SK-N-SH (cell line): ENCODE measurements around the gene TPP1. TPM values are rescaled to one million over a fixed set of nuclear protein-coding genes. Genes with fewer than 3 reads are reported as not detected.

Experiments
- CTCF ChIA-PET: fragments of 300-600, 350-600 bp; formaldehyde crosslinking; extraction: SDS; loops from one replicate; lab custom pipeline; 2021; lab: Yijun Ruan, JAX
- POLR2A ChIA-PET: fragments of 350-600 bp; sonication (Branson Sonifier 250); formaldehyde crosslinking; extraction: SDS; loops from one replicate; lab custom pipeline; 2020; ENCODE audit warnings: antibody characterized with exemption, inconsistent platforms; lab: Yijun Ruan, JAX
- DNase-seq: peaks from one replicate; pipeline ENCODE4 v3.0.0; 2012
- H2AFZ ChIP-seq: fragments of 200-600 bp; sonication (generic); 2 replicates; pipeline ENCODE4 v1.8.1; 2016; ENCODE audit warnings: antibody characterized with exemption, mild to moderate bottlenecking, low read depth
- H3F3A ChIP-seq: fragments of 200-600 bp; sonication (generic); replicated peaks from 2 replicates; pipeline ENCODE3; 2016; ENCODE audit warnings: antibody characterized with exemption, mild to moderate bottlenecking; ENCODE audit not compliant: insufficient read depth
- H3K27ac ChIP-seq, 2 experiments: fragments of 200-500 bp in 1 of 2; fragments of 200-600 bp in 1 of 2; sonication (Bioruptor generic) in 1 of 2; sonication (generic), shearing (Covaris generic) in 1 of 2; 2 replicates each; pipeline versions ENCODE4 v1.5.1 to v1.6.1; 2014 to 2016; ENCODE audit warnings: low read depth in 2 of 2, inconsistent platforms in 1 of 2, low read length in 1 of 2, mild to moderate bottlenecking in 1 of 2, mixed read lengths in 1 of 2
- H3K27me3 ChIP-seq: fragments of 200-600 bp; sonication (generic), shearing (Covaris generic); 2 replicates; pipeline ENCODE4 v1.6.1; 2016; ENCODE audit warnings: mixed run types; ENCODE audit not compliant: insufficient read depth
- H3K36me3 ChIP-seq, 2 experiments: fragments of 200-500 bp in 1 of 2; fragments of 200-600 bp in 1 of 2; sonication (Bioruptor generic) in 1 of 2; sonication (generic) in 1 of 2; replicated peaks in 1 of 2; 2 replicates each; pipeline versions ENCODE3 to v1.5.1; 2014 to 2016; ENCODE audit warnings: low read length in 1 of 2, mild to moderate bottlenecking in 1 of 2; ENCODE audit not compliant: insufficient read depth in 2 of 2, control insufficient read depth in 1 of 2
- H3K4me1 ChIP-seq, 2 experiments: fragments of 200-500 bp in 1 of 2; fragments of 200-600 bp in 1 of 2; sonication (Bioruptor generic) in 1 of 2; sonication (generic), shearing (Covaris generic) in 1 of 2; 2 replicates each; pipeline versions ENCODE4 v1.5.1 to v1.6.1; 2014 to 2016; ENCODE audit warnings: low read depth in 1 of 2, low read length in 1 of 2, mixed run types in 1 of 2; ENCODE audit not compliant: insufficient read depth in 2 of 2, control insufficient read depth in 1 of 2
- H3K4me2 ChIP-seq: fragments of 200-600 bp; sonication (generic), shearing (Covaris generic); 2 replicates; pipeline ENCODE4 v1.6.1; 2017; ENCODE audit warnings: mixed run types
- H3K4me3 ChIP-seq, 2 experiments: fragments of 200-500 bp in 1 of 2; fragments of 200-600 bp in 1 of 2; sonication (Bioruptor generic) in 1 of 2; sonication (generic), shearing (Covaris generic) in 1 of 2; 2 replicates each; pipeline versions ENCODE4 v1.5.1 to v1.8.1; 2014 to 2016; ENCODE audit warnings: low read depth in 2 of 2, inconsistent platforms in 1 of 2, low read length in 1 of 2, mild to moderate bottlenecking in 1 of 2, mixed read lengths in 1 of 2, moderate library complexity in 1 of 2
- H3K79me2 ChIP-seq: fragments of 200-600 bp; sonication (generic); 2 replicates; pipeline ENCODE4 v1.8.1; 2017; ENCODE audit warnings: mild to moderate bottlenecking; ENCODE audit not compliant: insufficient read depth
- H3K9ac ChIP-seq: fragments of 200-600 bp; sonication (generic); 2 replicates; pipeline ENCODE4 v1.6.1; 2017; ENCODE audit warnings: mixed run types
- H3K9me2 ChIP-seq: fragments of 200-600 bp; sonication (generic); 2 replicates; pipeline ENCODE4 v1.6.1; 2017; ENCODE audit warnings: mixed run types
- H3K9me3 ChIP-seq: fragments of 200-600 bp; sonication (generic); 2 replicates; pipeline ENCODE4 v1.6.1; 2017; ENCODE audit warnings: mixed run types, mild to moderate bottlenecking, moderate library complexity
- H4K20me1 ChIP-seq: fragments of 200-600 bp; sonication (generic); 2 replicates; pipeline ENCODE4 v1.6.1; 2017; ENCODE audit warnings: mild to moderate bottlenecking, mixed run types; ENCODE audit not compliant: insufficient read depth
- ELF1 ChIP-seq: IDR thresholded peaks from 2 replicates; pipeline ENCODE4 v1.4.0; 2012
- FOSL2 ChIP-seq: IDR thresholded peaks from 2 replicates; pipeline ENCODE4 v1.4.0; 2012; ENCODE audit warnings: low read depth, mild to moderate bottlenecking, moderate library complexity, borderline replicate concordance
- FOXJ3 ChIP-seq: sonication (generic); formaldehyde crosslinking; IDR thresholded peaks from 2 replicates; pipeline ENCODE4 v1.5.1; 2020; ENCODE audit warnings: mild to moderate bottlenecking, missing genetic modification reagents
- GABPA ChIP-seq: IDR thresholded peaks from 2 replicates; pipeline ENCODE4 v1.4.0; 2012; ENCODE audit warnings: low read depth, mild to moderate bottlenecking
- MEF2A ChIP-seq: IDR thresholded peaks from 2 replicates; pipeline ENCODE4 v1.4.0; 2012; ENCODE audit warnings: low read depth, borderline replicate concordance
- NRF1 ChIP-seq: IDR thresholded peaks from 2 replicates; pipeline ENCODE4 v1.6.1; 2012; ENCODE audit warnings: low read depth, mild to moderate bottlenecking, low read length
- POLR2AphosphoS5 ChIP-seq: IDR thresholded peaks from 2 replicates; pipeline ENCODE4 v1.6.1; 2012; ENCODE audit warnings: low read depth, low read length
- RAD21 ChIP-seq: IDR thresholded peaks from 2 replicates; pipeline ENCODE4 v1.6.1; 2012; ENCODE audit warnings: mild to moderate bottlenecking, low read length
- RCOR1 ChIP-seq: fragments of 150-350 bp; IDR thresholded peaks from 2 replicates; pipeline ENCODE4 v1.6.1; 2017; ENCODE audit warnings: antibody characterized with exemption, low read length
- RFX5 ChIP-seq: IDR thresholded peaks from 2 replicates; pipeline ENCODE4 v1.6.1; 2012; ENCODE audit warnings: mild to moderate bottlenecking, improper control_type of control experiment, low read length
- RXRA ChIP-seq: IDR thresholded peaks from 2 replicates; pipeline ENCODE4 v1.4.0; 2012; ENCODE audit warnings: low read depth, mild to moderate bottlenecking, borderline replicate concordance
- TAF1 ChIP-seq: IDR thresholded peaks from 2 replicates; pipeline ENCODE4 v1.6.1; 2012; ENCODE audit warnings: low read depth, mild to moderate bottlenecking, low read length, moderate library complexity, borderline replicate concordance
- TCF12 ChIP-seq: IDR thresholded peaks from 2 replicates; pipeline ENCODE4 v1.4.0; 2012
- TEAD4 ChIP-seq: IDR thresholded peaks from 2 replicates; pipeline ENCODE4 v1.4.0; 2012; ENCODE audit warnings: mild to moderate bottlenecking, borderline replicate concordance; ENCODE audit not compliant: insufficient read depth
- YY1 ChIP-seq: IDR thresholded peaks from 2 replicates; pipeline ENCODE4 v1.4.0; 2012; ENCODE audit warnings: low read depth, mild to moderate bottlenecking
- WGBS: methylation state at CpG from one replicate; pipeline ENCODE4 v1.1.6; 2017; ENCODE audit warnings: low lambda C conversion rate; 5-methylcytosine and 5-hydroxymethylcytosine counted together
- polyA plus RNA-seq, 3 experiments: library from polyadenylated mRNA; depleted of rRNA; stranded (reverse); fragments of >200 nt; gene quantifications; 2 replicates each; pipeline ENCODE4 v1.2.3, GENCODE V29; 2012
- TF ChIP-seq, protein P1 (sequence below): fragments of 150-350 bp; IDR thresholded peaks from 2 replicates; pipeline ENCODE4 v1.6.1; 2016; ENCODE audit warnings: mild to moderate bottlenecking, low read depth, low read length
- TF ChIP-seq, protein P2 (sequence below): IDR thresholded peaks from 2 replicates; pipeline ENCODE4 v1.4.0; 2012; ENCODE audit warnings: low read depth, borderline replicate concordance
- TF ChIP-seq, protein P3 (sequence below): IDR thresholded peaks from 2 replicates; pipeline ENCODE4 v1.4.0; 2012; ENCODE audit warnings: low read depth, borderline replicate concordance
- TF ChIP-seq, protein P4 (sequence below): fragments of 200-600 bp; sonication (generic); IDR thresholded peaks from 2 replicates; pipeline ENCODE4 v1.6.1; 2017; ENCODE audit warnings: antibody characterized with exemption, mild to moderate bottlenecking, moderate library complexity
- TF ChIP-seq, protein P5 (sequence below): IDR thresholded peaks from 2 replicates; pipeline ENCODE4; 2012

The TPP1 gene
- polyA plus RNA-seq, 1 of the 3 experiments (the other 2 are of a cell fraction), result 105 TPM

DNA sequence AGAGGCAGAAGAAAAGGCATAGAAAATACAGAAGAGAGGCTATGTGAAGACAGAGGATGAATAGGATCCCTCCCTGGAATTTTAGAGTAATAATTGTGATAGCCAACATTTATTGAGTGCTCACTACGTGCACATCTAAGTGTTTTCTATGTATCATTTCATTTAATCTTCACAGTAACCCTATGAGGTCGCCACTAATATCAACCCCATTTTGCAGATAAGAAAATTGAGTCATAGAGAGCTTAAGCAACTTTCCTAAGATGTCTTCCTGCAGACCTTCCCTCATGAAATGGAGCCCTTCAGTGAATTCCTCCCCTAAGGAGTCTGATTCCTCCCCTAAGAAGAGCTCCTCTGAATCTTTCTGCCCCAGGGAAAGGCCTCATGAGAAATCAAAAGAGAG, 53.9 kb downstream of the TPP1 start:
- WGBS, result 66% methylated on average over 2 of the region's 2 CpGs
- no peaks in the 10 kb centered on the region for H3K9me2 ChIP-seq
- CTCF ChIA-PET, result interaction anchor here (0.6 kb wide), 1 partner anchor 23 kb away, joined by 3 read pairs; no protein-coding TSS in a partner anchor

DNA sequence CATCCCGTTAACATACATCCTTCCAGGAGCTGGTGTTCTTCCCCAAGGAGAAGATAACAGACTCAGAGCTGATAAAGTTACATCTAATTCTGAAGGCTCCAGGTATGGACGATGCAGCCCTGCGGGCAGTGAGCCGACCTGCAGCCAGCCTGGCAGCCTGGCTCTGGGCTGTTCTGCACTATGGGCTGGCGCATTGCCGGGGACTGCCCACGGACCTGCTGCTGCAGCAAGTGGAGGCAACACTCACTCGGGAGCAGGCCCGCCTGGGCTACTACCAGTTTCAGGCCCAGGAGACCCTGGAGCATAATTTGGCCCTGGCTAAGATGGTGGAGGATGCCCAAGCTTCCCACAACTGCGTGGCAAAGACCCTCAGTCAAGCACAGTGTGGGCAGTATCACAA, 55.6 kb downstream of the TPP1 start:
- no peak for DNase-seq
- 70% methylated on average over 2 of the region's 10 CpGs for WGBS
- no peaks in the 10 kb centered on the region for H3K9me3 ChIP-seq
- TF ChIP-seq, protein P1, sequence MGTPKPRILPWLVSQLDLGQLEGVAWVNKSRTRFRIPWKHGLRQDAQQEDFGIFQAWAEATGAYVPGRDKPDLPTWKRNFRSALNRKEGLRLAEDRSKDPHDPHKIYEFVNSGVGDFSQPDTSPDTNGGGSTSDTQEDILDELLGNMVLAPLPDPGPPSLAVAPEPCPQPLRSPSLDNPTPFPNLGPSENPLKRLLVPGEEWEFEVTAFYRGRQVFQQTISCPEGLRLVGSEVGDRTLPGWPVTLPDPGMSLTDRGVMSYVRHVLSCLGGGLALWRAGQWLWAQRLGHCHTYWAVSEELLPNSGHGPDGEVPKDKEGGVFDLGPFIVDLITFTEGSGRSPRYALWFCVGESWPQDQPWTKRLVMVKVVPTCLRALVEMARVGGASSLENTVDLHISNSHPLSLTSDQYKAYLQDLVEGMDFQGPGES, result no peak
- TF ChIP-seq RAD21 (no peak), RCOR1 (no peak), POLR2AphosphoS5 (no peak), TEAD4 (no peak), FOXJ3 (CRISPR knock-in tag) (no peak), NRF1 (no peak), YY1 (no peak), ELF1 (no peak), RXRA (no peak), MEF2A (no peak), TCF12 (no peak), FOSL2 (no peak), RFX5 (no peak), TAF1 (no peak), GABPA (no peak)
- TF ChIP-seq, protein P2, sequence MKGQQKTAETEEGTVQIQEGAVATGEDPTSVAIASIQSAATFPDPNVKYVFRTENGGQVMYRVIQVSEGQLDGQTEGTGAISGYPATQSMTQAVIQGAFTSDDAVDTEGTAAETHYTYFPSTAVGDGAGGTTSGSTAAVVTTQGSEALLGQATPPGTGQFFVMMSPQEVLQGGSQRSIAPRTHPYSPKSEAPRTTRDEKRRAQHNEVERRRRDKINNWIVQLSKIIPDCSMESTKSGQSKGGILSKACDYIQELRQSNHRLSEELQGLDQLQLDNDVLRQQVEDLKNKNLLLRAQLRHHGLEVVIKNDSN, result no peak
- TF ChIP-seq, protein P3, sequence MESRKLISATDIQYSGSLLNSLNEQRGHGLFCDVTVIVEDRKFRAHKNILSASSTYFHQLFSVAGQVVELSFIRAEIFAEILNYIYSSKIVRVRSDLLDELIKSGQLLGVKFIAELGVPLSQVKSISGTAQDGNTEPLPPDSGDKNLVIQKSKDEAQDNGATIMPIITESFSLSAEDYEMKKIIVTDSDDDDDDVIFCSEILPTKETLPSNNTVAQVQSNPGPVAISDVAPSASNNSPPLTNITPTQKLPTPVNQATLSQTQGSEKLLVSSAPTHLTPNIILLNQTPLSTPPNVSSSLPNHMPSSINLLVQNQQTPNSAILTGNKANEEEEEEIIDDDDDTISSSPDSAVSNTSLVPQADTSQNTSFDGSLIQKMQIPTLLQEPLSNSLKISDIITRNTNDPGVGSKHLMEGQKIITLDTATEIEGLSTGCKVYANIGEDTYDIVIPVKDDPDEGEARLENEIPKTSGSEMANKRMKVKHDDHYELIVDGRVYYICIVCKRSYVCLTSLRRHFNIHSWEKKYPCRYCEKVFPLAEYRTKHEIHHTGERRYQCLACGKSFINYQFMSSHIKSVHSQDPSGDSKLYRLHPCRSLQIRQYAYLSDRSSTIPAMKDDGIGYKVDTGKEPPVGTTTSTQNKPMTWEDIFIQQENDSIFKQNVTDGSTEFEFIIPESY, result no peak
- TF ChIP-seq, protein P4, sequence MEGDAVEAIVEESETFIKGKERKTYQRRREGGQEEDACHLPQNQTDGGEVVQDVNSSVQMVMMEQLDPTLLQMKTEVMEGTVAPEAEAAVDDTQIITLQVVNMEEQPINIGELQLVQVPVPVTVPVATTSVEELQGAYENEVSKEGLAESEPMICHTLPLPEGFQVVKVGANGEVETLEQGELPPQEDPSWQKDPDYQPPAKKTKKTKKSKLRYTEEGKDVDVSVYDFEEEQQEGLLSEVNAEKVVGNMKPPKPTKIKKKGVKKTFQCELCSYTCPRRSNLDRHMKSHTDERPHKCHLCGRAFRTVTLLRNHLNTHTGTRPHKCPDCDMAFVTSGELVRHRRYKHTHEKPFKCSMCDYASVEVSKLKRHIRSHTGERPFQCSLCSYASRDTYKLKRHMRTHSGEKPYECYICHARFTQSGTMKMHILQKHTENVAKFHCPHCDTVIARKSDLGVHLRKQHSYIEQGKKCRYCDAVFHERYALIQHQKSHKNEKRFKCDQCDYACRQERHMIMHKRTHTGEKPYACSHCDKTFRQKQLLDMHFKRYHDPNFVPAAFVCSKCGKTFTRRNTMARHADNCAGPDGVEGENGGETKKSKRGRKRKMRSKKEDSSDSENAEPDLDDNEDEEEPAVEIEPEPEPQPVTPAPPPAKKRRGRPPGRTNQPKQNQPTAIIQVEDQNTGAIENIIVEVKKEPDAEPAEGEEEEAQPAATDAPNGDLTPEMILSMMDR, result no peak
- TF ChIP-seq, protein P5, sequence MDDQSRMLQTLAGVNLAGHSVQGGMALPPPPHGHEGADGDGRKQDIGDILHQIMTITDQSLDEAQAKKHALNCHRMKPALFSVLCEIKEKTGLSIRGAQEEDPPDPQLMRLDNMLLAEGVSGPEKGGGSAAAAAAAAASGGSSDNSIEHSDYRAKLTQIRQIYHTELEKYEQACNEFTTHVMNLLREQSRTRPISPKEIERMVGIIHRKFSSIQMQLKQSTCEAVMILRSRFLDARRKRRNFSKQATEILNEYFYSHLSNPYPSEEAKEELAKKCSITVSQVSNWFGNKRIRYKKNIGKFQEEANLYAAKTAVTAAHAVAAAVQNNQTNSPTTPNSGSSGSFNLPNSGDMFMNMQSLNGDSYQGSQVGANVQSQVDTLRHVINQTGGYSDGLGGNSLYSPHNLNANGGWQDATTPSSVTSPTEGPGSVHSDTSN, result no peak
- H3K36me3 ChIP-seq, result no peaks in the 10 kb centered on the region
- H3K4me2 ChIP-seq, result no peak overlapping the region
- H4K20me1 ChIP-seq, result no peaks in the 10 kb centered on the region
- CTCF ChIA-PET, result interaction anchor here (1.1 to 1.6 kb wide), 2 partner anchors 20 to 32 kb away, joined by 4 to 6 read pairs; no protein-coding TSS in a partner anchor
- peaks cover 2 to 3% of the 10 kb centered on the region in 2 experiments; a peak in 3 of 4 replicates for H3K4me1 ChIP-seq
- no peaks in the 10 kb centered on the region for H3K27me3 ChIP-seq
- no peak overlapping the region for H3K9ac ChIP-seq
- no peaks in the 10 kb centered on the region for H3K79me2 ChIP-seq
- no peak overlapping the region for H2AFZ ChIP-seq
- H3K9me2 ChIP-seq, result no peaks in the 10 kb centered on the region
- no peaks in the 10 kb centered on the region for H3F3A ChIP-seq
- no peak overlapping the region for H3K4me3 ChIP-seq
- POLR2A ChIA-PET, result no interaction called here
- no peak overlapping the region for H3K27ac ChIP-seq

More for the DNA sequence above, 53.9 kb downstream of the TPP1 start:
- Histone ChIP-seq H3K36me3 (no peaks in the 10 kb centered on the region), H3K4me2 (no peak overlapping the region), H3K4me1 (peaks cover 4 to 6% of the 10 kb centered on the region in 2 experiments; a peak in 3 of 4 replicates), H4K20me1 (no peaks in the 10 kb centered on the region), H3K4me3 (no peak overlapping the region), H2AFZ (no peak overlapping the region), H3F3A (no peaks in the 10 kb centered on the region), H3K27me3 (no peaks in the 10 kb centered on the region), H3K9me3 (no peaks in the 10 kb centered on the region), H3K79me2 (no peaks in the 10 kb centered on the region), H3K27ac (no peak overlapping the region), H3K9ac (no peak overlapping the region)
- POLR2A ChIA-PET, result no interaction called here
- TF ChIP-seq, protein P2, result no peak
- TF ChIP-seq MEF2A, result no peak
- no peak for DNase-seq
